Nephron progenitor cell (in vitro differentiated cells): ENCODE measurements around the gene ATP1A1.

Experiments
- DNase-seq: peaks from one replicate; pipeline ENCODE4 v3.0.0; 2021
- H3K27ac Mint-ChIP-seq: 2 replicates; pipeline ENCODE4 v1.8.0; 2021; ENCODE audit warnings: mild to moderate bottlenecking, moderate library complexity, mixed read lengths
- H3K27me3 Mint-ChIP-seq: 2 replicates; pipeline ENCODE4 v1.8.0; 2021; ENCODE audit warnings: mild to moderate bottlenecking, low read depth, mixed read lengths; ENCODE audit not compliant: poor library complexity
- H3K36me3 Mint-ChIP-seq: 2 replicates; pipeline ENCODE4 v1.8.0; 2021; ENCODE audit warnings: low read depth, mixed read lengths
- H3K4me1 Mint-ChIP-seq: 2 replicates; pipeline ENCODE4 v1.8.0; 2021; ENCODE audit warnings: mixed read lengths
- H3K4me3 Mint-ChIP-seq: 2 replicates; pipeline ENCODE4 v1.8.0; 2021; ENCODE audit warnings: mild to moderate bottlenecking, moderate library complexity, mixed read lengths
- H3K9me3 Mint-ChIP-seq: 2 replicates; pipeline ENCODE4 v1.8.0; 2021; ENCODE audit warnings: mild to moderate bottlenecking, moderate library complexity, mixed read lengths
- CTCF ChIP-seq: fragments of 200-600 bp; sonication (generic); IDR thresholded peaks from 2 replicates; pipeline ENCODE4 v1.5.0; 2021; ENCODE audit warnings: antibody characterized with exemption

The ATP1A1 gene

GRCh38 chr1:116370181-116370580 is 2.9 kb upstream of the ATP1A1 start:
- Mint-ChIP-seq H3K9me3 (no peaks in the 10 kb centered on the region), H3K27ac (no peak overlapping the region), H3K27me3 (peaks cover 36% of the 10 kb centered on the region), H3K4me1 (peaks cover 17% of the 10 kb centered on the region), H3K36me3 (no peaks in the 10 kb centered on the region), H3K4me3 (no peak overlapping the region)
- DNase-seq = no peak
- TF ChIP-seq CTCF = no peak

GRCh38 chr1:116371752-116372151 is 1.3 kb upstream of the ATP1A1 start:
- Mint-ChIP-seq H3K36me3 (no peaks in the 10 kb centered on the region), H3K27ac (no peak overlapping the region), H3K9me3 (no peaks in the 10 kb centered on the region), H3K4me3 (peak overlapping the region; percentile 81), H3K27me3 (peaks cover 30% of the 10 kb centered on the region), H3K4me1 (peaks cover 28% of the 10 kb centered on the region)
- TF ChIP-seq CTCF = no peak
- no peak for DNase-seq

DNA sequence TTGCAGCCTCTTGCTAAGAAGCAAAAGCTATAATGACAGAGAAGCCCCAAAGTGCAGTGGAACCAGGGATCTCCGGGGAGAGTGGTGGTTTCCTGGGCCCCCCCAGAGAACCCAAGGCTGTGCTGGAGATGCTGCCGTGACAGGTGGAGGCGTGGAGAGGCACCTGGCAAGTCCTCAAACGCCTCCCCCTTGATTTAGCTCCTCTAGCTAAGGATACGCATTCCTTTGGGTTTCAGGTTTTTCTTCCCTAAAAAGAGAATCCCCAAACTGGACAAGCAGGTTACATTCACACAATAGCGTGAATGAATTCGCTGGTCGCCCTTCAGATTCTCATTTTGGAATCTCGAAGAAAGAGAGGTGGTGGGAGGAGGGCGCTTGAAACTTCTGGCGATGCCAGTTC is 853 bp upstream of the ATP1A1 start:
- H3K27me3 Mint-ChIP-seq = peaks cover 30% of the 10 kb centered on the region
- H3K27ac Mint-ChIP-seq = no peak overlapping the region
- TF ChIP-seq CTCF = no peak
- H3K4me1 Mint-ChIP-seq = peaks cover 32% of the 10 kb centered on the region
- peak overlapping the region; percentile 81 for H3K4me3 Mint-ChIP-seq
- H3K36me3 Mint-ChIP-seq = no peaks in the 10 kb centered on the region
- no peaks in the 10 kb centered on the region for H3K9me3 Mint-ChIP-seq
- DNase-seq = no peak

DNA sequence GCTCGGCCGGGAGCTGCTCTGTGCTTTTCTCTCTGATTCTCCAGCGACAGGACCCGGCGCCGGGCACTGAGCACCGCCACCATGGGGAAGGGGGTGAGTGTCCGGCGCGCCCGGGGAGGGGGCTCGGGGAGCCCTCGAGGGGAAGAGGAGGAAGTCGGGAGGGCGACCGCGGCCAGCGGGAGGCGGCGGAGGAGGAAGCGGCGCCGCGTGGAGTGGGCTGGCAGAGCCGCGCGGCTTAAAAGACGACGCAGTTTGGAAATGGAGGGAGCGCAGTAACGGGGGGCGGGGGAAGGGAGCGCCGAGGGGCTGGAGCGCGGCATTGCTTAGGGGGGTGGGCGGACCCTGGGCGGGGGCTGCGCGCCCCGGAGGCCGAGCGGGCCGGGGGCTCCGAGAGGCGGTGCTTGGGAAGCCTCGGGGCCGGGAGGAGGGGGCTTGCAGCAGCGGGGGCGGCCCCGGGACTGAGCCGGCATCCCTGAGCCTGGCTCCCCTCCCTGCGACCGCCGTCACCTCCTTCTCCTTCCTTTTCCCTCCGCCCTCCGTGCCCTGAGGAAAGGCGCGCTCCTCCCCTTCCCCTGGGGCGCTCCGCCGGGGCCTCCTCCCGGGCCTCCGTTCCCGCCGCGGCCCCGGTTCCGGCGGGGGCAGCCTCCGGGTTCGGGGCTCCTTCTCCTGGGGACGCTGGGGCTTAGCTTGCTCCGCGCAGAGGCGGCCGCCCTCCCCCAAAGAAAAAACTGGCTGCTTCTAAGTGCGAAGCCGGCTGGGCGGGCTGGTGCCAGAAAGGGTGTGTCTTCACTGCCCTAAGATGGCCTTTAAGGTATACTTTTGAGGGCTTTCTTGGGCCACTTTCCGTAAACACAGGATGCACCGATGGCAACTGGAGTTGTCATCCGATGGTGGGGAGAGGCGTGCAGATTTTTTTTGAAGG is 648 bp downstream of the ATP1A1 start:
- peak overlapping the region; percentile 97 for H3K27ac Mint-ChIP-seq
- no peak for TF ChIP-seq CTCF
- H3K9me3 Mint-ChIP-seq = no peaks in the 10 kb centered on the region
- H3K4me1 Mint-ChIP-seq = peaks cover 48% of the 10 kb centered on the region
- peaks cover 24% of the 10 kb centered on the region for H3K27me3 Mint-ChIP-seq
- H3K4me3 Mint-ChIP-seq = peak overlapping the region; percentile 96
- peak; percentile 74 for DNase-seq
- no peaks in the 10 kb centered on the region for H3K36me3 Mint-ChIP-seq

DNA sequence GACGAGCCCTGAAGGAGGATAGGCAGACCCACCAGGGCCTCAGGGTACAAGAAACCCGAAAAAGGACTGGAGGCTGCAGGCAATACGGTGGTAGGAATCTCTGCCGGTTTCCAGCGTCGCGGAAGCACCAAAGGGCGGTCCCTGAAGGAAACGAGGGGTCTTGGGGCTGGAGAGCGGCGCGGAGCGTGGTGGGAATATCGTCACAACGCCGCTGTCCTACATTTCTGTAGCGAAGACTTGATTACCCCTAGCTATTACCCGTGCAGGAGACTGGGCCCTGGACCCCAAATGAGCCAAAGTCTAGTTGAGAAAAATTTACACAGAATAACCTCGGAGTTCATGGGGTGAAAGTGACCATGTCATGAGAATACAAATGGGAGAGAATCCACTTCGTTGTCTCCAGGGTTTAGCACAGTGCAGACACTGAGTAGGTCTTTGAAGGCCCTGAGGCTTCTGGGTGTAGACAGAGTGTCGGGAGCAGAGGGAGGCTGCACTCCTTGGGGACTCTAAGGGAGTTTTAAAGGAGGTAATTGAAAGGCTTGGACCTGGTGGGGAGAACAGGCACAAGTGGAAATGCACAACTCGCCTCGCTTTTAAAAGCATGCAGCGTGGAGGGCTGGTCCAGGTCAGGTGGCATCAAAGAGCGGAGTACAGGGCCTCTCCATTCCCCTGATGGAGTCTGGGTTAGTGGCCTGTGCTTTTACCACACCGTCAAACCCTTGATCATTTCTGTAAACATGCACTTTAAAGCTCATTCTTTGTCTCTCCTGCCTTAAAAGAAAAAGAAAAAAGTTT is 1.5 kb downstream of the ATP1A1 start:
- Mint-ChIP-seq H3K4me1 (peaks cover 56% of the 10 kb centered on the region), H3K27me3 (peaks cover 24% of the 10 kb centered on the region), H3K27ac (peak overlapping the region; percentile 97), H3K36me3 (no peaks in the 10 kb centered on the region), H3K4me3 (peak overlapping the region; percentile 96), H3K9me3 (no peaks in the 10 kb centered on the region)
- peak; percentile 38 for DNase-seq
- TF ChIP-seq CTCF = no peak
